DOHH2 (cell line): Measurements from ENCODE around the gene BORA.

Experiments used
- H3F3A ChIP-seq: fragments of 200-600 bp; sonication (generic), shearing (Covaris generic); 2 replicates; pipeline ENCODE4 v1.6.0; 2016; ENCODE audit warnings: antibody characterized with exemption, mild to moderate bottlenecking; ENCODE audit not compliant: control insufficient read depth, insufficient read depth
- H3K27ac ChIP-seq: fragments of 200-600 bp; sonication (generic); 2 replicates; pipeline ENCODE4 v1.5.1; 2014; ENCODE audit warnings: low read depth, mild to moderate bottlenecking, low read length, moderate library complexity
- H3K27me3 ChIP-seq: fragments of 200-600 bp; sonication (generic); 2 replicates; pipeline ENCODE4 v1.6.1; 2014; ENCODE audit warnings: mild to moderate bottlenecking, low read length, mixed read lengths; ENCODE audit not compliant: control insufficient read depth
- H3K36me3 ChIP-seq: fragments of 200-600 bp; sonication (generic); 2 replicates; pipeline ENCODE4 v1.6.1; 2014; ENCODE audit warnings: mild to moderate bottlenecking, low read length, moderate library complexity, mixed read lengths; ENCODE audit not compliant: control insufficient read depth
- H3K4me1 ChIP-seq: fragments of 200-600 bp; sonication (generic); 2 replicates; pipeline ENCODE4 v1.6.1; 2014; ENCODE audit warnings: mild to moderate bottlenecking, low read length, mixed read lengths; ENCODE audit not compliant: control insufficient read depth
- H3K4me2 ChIP-seq: fragments of 200-600 bp; sonication (generic); 2 replicates; pipeline ENCODE4 v1.6.0; 2014; ENCODE audit warnings: mild to moderate bottlenecking, low read length, moderate library complexity
- H3K4me3 ChIP-seq: fragments of 200-600 bp; sonication (generic); 2 replicates; pipeline ENCODE4 v1.5.1; 2014; ENCODE audit warnings: mild to moderate bottlenecking, low read length, mixed read lengths
- H3K79me2 ChIP-seq: fragments of 200-600 bp; sonication (generic); 2 replicates; pipeline ENCODE4 v1.6.1; 2014; ENCODE audit warnings: mild to moderate bottlenecking, low read length, mixed read lengths; ENCODE audit not compliant: control insufficient read depth
- H3K9me2 ChIP-seq: fragments of 200-600 bp; sonication (generic); replicated peaks from 2 replicates; pipeline ENCODE4 v1.6.1; 2014; ENCODE audit warnings: mild to moderate bottlenecking, low read length, mixed read lengths; ENCODE audit not compliant: control insufficient read depth
- H3K9me3 ChIP-seq: fragments of 200-600 bp; sonication (generic); 2 replicates; pipeline ENCODE4 v1.6.1; 2014; ENCODE audit warnings: antibody characterized with exemption, low read length, mixed read lengths; ENCODE audit not compliant: control insufficient read depth, insufficient read depth
- H4K20me1 ChIP-seq: fragments of 200-600 bp; sonication (generic); 2 replicates; pipeline ENCODE4 v1.6.0; 2014; ENCODE audit warnings: low read depth, mild to moderate bottlenecking, antibody characterized with exemption, low read length, moderate library complexity; ENCODE audit not compliant: control insufficient read depth, insufficient read depth
- EZH2phosphoT487 ChIP-seq: fragments of 200-600 bp; sonication (generic); IDR thresholded peaks from 2 replicates; pipeline ENCODE4 v1.6.1; 2017; ENCODE audit warnings: borderline replicate concordance, mild to moderate bottlenecking, antibody characterized with exemption, low read length, moderate library complexity, mixed read lengths
- TF ChIP-seq, protein P1 (sequence below): fragments of 200-600 bp; sonication (generic); IDR thresholded peaks from one replicate; pipeline ENCODE4 v1.5.1; 2014; ENCODE audit warnings: antibody characterized with exemption, mild to moderate bottlenecking, low read depth, low read length; ENCODE audit not compliant: poor library complexity, severe bottlenecking

The BORA gene

DNA sequence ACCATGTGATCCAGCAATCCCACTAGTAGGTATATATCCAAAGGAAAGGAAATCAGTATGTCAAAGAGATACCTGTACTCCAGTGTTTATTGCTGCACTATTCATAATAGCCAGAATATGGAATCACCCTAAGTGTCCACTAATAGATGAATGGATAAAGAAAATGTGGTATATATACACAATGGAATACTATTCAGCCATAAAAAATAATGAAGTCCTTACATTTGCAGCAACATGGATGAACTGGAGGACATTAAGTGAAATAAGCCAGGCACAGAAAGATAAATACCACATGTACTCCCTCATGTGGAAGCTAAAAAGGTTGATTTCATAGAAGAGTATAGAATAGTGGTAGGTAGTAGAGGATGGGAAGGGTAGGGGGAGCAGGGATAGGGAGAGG is 23.5 kb downstream of the BORA start:
- peaks cover 8% of the 10 kb centered on the region; the same call in 1 of the 2 replicates for H4K20me1 ChIP-seq
- peaks cover 78% of the 10 kb centered on the region for H3K79me2 ChIP-seq
- no peaks in the 10 kb centered on the region for H3K4me1 ChIP-seq
- TF ChIP-seq EZH2phosphoT487, result no peak
- TF ChIP-seq, protein P1, sequence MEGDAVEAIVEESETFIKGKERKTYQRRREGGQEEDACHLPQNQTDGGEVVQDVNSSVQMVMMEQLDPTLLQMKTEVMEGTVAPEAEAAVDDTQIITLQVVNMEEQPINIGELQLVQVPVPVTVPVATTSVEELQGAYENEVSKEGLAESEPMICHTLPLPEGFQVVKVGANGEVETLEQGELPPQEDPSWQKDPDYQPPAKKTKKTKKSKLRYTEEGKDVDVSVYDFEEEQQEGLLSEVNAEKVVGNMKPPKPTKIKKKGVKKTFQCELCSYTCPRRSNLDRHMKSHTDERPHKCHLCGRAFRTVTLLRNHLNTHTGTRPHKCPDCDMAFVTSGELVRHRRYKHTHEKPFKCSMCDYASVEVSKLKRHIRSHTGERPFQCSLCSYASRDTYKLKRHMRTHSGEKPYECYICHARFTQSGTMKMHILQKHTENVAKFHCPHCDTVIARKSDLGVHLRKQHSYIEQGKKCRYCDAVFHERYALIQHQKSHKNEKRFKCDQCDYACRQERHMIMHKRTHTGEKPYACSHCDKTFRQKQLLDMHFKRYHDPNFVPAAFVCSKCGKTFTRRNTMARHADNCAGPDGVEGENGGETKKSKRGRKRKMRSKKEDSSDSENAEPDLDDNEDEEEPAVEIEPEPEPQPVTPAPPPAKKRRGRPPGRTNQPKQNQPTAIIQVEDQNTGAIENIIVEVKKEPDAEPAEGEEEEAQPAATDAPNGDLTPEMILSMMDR, result no peak
- peaks cover 94% of the 10 kb centered on the region for H3K36me3 ChIP-seq
- no peaks in the 10 kb centered on the region for H3K27me3 ChIP-seq
- H3F3A ChIP-seq, result peaks cover 15% of the 10 kb centered on the region
- H3K4me2 ChIP-seq, result no peak overlapping the region
- H3K27ac ChIP-seq, result no peak overlapping the region
- no peak overlapping the region for H3K4me3 ChIP-seq
- no peaks in the 10 kb centered on the region for H3K9me3 ChIP-seq
- H3K9me2 ChIP-seq, result no peaks in the 10 kb centered on the region

- peaks cover 15% of the 10 kb centered on the region for H3F3A ChIP-seq
- no peaks in the 10 kb centered on the region for H3K27me3 ChIP-seq
- H3K4me3 ChIP-seq, result no peak overlapping the region
- H3K9me3 ChIP-seq, result no peaks in the 10 kb centered on the region
- no peak overlapping the region for H3K4me2 ChIP-seq
- H3K4me1 ChIP-seq, result no peaks in the 10 kb centered on the region
- no peaks in the 10 kb centered on the region for H3K9me2 ChIP-seq
- H3K79me2 ChIP-seq, result peaks cover 57% of the 10 kb centered on the region
- 0 out of 2 replicates have a peak, but pooled peaks cover 11% of the 10 kb centered on the region for H4K20me1 ChIP-seq
- peaks cover 90% of the 10 kb centered on the region for H3K36me3 ChIP-seq
- TF ChIP-seq, protein P1, result no peak
- no peak for TF ChIP-seq EZH2phosphoT487
- H3K27ac ChIP-seq, result no peak overlapping the region
Observed at GRCh38 chr13:72754111-72754510, 26.4 kb downstream of the BORA start.

DNA sequence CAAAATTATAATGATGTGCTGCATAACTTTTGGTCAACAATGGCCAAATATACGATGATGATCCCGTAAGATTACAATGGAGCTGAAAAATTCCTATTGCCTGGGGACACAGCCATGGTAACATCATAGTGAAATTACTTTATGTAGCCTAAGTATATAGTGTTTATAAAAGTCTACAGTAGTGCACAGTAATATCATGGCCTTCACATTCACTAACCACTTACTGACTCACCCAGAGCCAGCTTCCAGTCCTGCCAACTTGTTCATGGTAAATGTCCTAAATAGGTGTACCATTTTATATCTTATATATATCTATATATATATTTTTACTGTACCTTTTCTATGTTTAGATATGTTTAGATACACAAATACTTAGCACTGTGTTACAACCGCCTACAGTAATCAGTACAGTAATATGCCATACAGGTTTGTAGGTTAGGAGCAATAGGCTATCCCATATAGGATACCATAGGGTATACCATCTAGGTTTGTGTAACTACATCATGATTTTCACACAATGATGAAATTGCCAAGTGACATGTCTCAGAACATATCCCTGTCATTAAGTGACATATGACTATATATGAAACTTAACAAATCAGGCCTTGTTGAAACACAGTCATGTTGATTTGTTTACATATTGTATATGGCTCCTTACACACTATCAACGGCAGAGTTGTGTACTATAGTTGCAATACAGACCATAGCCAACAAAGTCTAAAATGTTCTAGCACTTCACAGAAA is 30.2 kb downstream of the BORA start:
- Histone ChIP-seq H3K4me2 (no peak overlapping the region), H3K9me3 (no peaks in the 10 kb centered on the region), H3K36me3 (peaks cover 89% of the 10 kb centered on the region), H3K4me1 (peaks cover 24% of the 10 kb centered on the region), H3K4me3 (no peak overlapping the region), H3K9me2 (no peaks in the 10 kb centered on the region), H3K27me3 (no peaks in the 10 kb centered on the region), H4K20me1 (0 out of 2 replicates have a peak, but pooled peaks cover 4% of the 10 kb centered on the region), H3K27ac (no peak overlapping the region), H3F3A (peaks cover 17% of the 10 kb centered on the region), H3K79me2 (peaks cover 20% of the 10 kb centered on the region)
- TF ChIP-seq, protein P1, result no peak
- TF ChIP-seq EZH2phosphoT487, result no peak
